Endothelial cell of umbilical vein (primary cell): ENCODE results near the gene DYRK1A. TPM values are rescaled to one million over a fixed set of nuclear protein-coding genes. Genes with fewer than 3 reads are reported as not detected.

ENCODE experiments used
- BruUV-seq: library from RNA; stranded (reverse); fragments of 400-500 nt; replicated peaks from 2 replicates; lab custom pipeline; 2021; lab: Mats Ljungman, UMichigan
- CTCF ChIA-PET: fragments of 300-600, 350-600 bp; sonication (Branson Sonifier 250); formaldehyde crosslinking; loops from one replicate; lab custom pipeline; 2021; ENCODE audit warnings: antibody characterized with exemption, inconsistent platforms; lab: Charles Lee
- POLR2A ChIA-PET: fragments of 300-600, 350-600 bp; sonication (Branson Sonifier 250); formaldehyde crosslinking; loops from one replicate; lab custom pipeline; 2021; ENCODE audit warnings: antibody characterized with exemption, inconsistent platforms; lab: Charles Lee
- DNase-seq: peaks from one replicate; pipeline ENCODE4 v3.0.0-alpha.2; 2011; ENCODE audit warnings: low read depth, low spot score
- FAIRE-seq: peaks from 2 replicates; lab custom pipeline; 2011; peaks lifted over from hg19 to GRCh38; lab: Jason Lieb, UNC
- H2AFZ ChIP-seq: 2 replicates; pipeline ENCODE4 v1.6.0; 2012; ENCODE audit warnings: low read depth, low read length, control low read depth, inconsistent platforms
- H3K27ac ChIP-seq: 2 replicates; pipeline ENCODE4 v1.5.1; 2011; ENCODE audit warnings: low read depth, mild to moderate bottlenecking, control low read depth, low read length, moderate library complexity; ENCODE audit not compliant: insufficient read depth
- H3K27me3 ChIP-seq, 2 experiments: 2 replicates each; pipeline versions ENCODE4 v1.6.0 to v1.6.1; 2011; ENCODE audit warnings: low read length in 2 of 2, mixed read lengths in 1 of 2; ENCODE audit not compliant: control insufficient read depth in 2 of 2, insufficient read depth in 2 of 2
- H3K36me3 ChIP-seq, 2 experiments: 2 replicates in 1 of 2; 3 replicates in 1 of 2; pipeline ENCODE4 v1.5.1; 2011; ENCODE audit warnings: low read length in 2 of 2, mild to moderate bottlenecking in 1 of 2, moderate library complexity in 1 of 2; ENCODE audit not compliant: control insufficient read depth in 2 of 2, insufficient read depth in 2 of 2; ENCODE audit errors: extremely low read depth in 1 of 2
- H3K4me1 ChIP-seq: 3 replicates; pipeline ENCODE4 v1.5.1; 2011; ENCODE audit warnings: mild to moderate bottlenecking, low read length; ENCODE audit not compliant: control insufficient read depth, insufficient read depth; ENCODE audit errors: extremely low read depth
- H3K4me2 ChIP-seq: 2 replicates; pipeline ENCODE4 v1.6.1; 2011; ENCODE audit warnings: low read length, control low read depth, mixed read lengths; ENCODE audit not compliant: insufficient read depth
- H3K4me3 ChIP-seq, 3 experiments: fragments of 200-600 bp in 1 of 3; sonication (generic), shearing (Covaris generic) in 1 of 3; replicated peaks in 1 of 3; 2 replicates each; pipeline ENCODE4 v1.5.1; 2011 to 2016; ENCODE audit warnings: control low read depth in 3 of 3, low read length in 3 of 3, mild to moderate bottlenecking in 2 of 3, inconsistent platforms in 1 of 3, low read depth in 1 of 3, moderate library complexity in 1 of 3; ENCODE audit not compliant: insufficient read depth in 1 of 3
- H3K79me2 ChIP-seq: 2 replicates; pipeline ENCODE4 v1.6.0; 2012; ENCODE audit warnings: low read length, inconsistent platforms; ENCODE audit not compliant: control insufficient read depth, insufficient read depth
- H3K9ac ChIP-seq: replicated peaks from 2 replicates; pipeline ENCODE3; 2011; ENCODE audit warnings: low read length, control low read depth; ENCODE audit not compliant: insufficient read depth; ENCODE audit errors: extremely low read depth
- H3K9me1 ChIP-seq: replicated peaks from 3 replicates; pipeline ENCODE4 v1.6.0; 2011; ENCODE audit warnings: mild to moderate bottlenecking, low read length; ENCODE audit not compliant: control insufficient read depth, insufficient read depth; ENCODE audit errors: extremely low read depth
- H3K9me3 ChIP-seq: replicated peaks from 2 replicates; pipeline ENCODE4 v1.5.1; 2012; ENCODE audit warnings: low read length, inconsistent platforms; ENCODE audit not compliant: control insufficient read depth, insufficient read depth
- H4K20me1 ChIP-seq: replicated peaks from 2 replicates; pipeline ENCODE3; 2011; ENCODE audit warnings: mild to moderate bottlenecking, low read length; ENCODE audit not compliant: control insufficient read depth, insufficient read depth; ENCODE audit errors: extremely low read depth
- EZH2 ChIP-seq: IDR thresholded peaks from 2 replicates; pipeline ENCODE4 v1.6.1; 2012; ENCODE audit warnings: borderline replicate concordance, low read depth, mild to moderate bottlenecking, moderate library complexity, low read length, inconsistent platforms; ENCODE audit not compliant: severe bottlenecking
- FOS ChIP-seq: IDR thresholded peaks from 2 replicates; pipeline ENCODE4 v1.6.1; 2011; ENCODE audit warnings: mild to moderate bottlenecking, low read length, moderate library complexity, borderline replicate concordance; ENCODE audit not compliant: insufficient read depth
- GATA2 ChIP-seq: IDR thresholded peaks from 2 replicates; pipeline ENCODE4 v1.7.0; 2011; ENCODE audit warnings: low read depth, mild to moderate bottlenecking, moderate library complexity, mixed read lengths, low read length; ENCODE audit not compliant: insufficient read length, insufficient read depth
- JUN ChIP-seq: IDR thresholded peaks from 2 replicates; pipeline ENCODE4 v1.6.1; 2011; ENCODE audit warnings: borderline replicate concordance, low read depth; ENCODE audit not compliant: insufficient read length, insufficient read depth
- MYC ChIP-seq: IDR thresholded peaks from one replicate; pipeline ENCODE4 v1.6.1; 2011; ENCODE audit warnings: mild to moderate bottlenecking, low read depth, low read length
- POLR2A ChIP-seq: IDR thresholded peaks from 2 replicates; pipeline ENCODE4 v1.6.1; 2012; ENCODE audit warnings: low read depth, mild to moderate bottlenecking, control low read depth, low read length
- POLR2AphosphoS5 ChIP-seq: IDR thresholded peaks from 2 replicates; pipeline ENCODE4 v1.6.1; 2012; ENCODE audit warnings: low read depth, mild to moderate bottlenecking, control low read depth, low read length, moderate library complexity; ENCODE audit not compliant: insufficient read depth
- dilution Hi-C: fragments of 300-500 bp; cut with MboI; formaldehyde crosslinking; loops from one replicate; pipeline ENCODE4 v1.15.0; 2019; ENCODE audit warnings: low sequenced_read_pairs; ENCODE audit not compliant: extremely low pct_ligation_motif_present
- intact Hi-C: fragments of 100-400 bp; cut with micrococcal nuclease; formaldehyde crosslinking; loops from one replicate; pipeline ENCODE4 v1.10.0; 2022
- polyA plus RNA-seq, 4 experiments: library from polyadenylated mRNA; depleted of rRNA in 3 of 4; stranded (reverse) in 3 of 4; unstranded in 1 of 4; fragments of >200 nt; gene quantifications; 2 replicates each; pipeline versions ENCODE4 v1.2.1 to v1.2.3, GENCODE V29; 2011 to 2012; ENCODE audit warnings: missing spikeins in 1 of 4
- total RNA-seq: library from RNA; stranded (reverse); gene quantifications from 2 replicates; pipeline ENCODE4 v1.2.3, GENCODE V29; 2021
- TF ChIP-seq, protein P1 (sequence below): IDR thresholded peaks from 2 replicates; pipeline ENCODE4 v1.6.1; 2011; ENCODE audit not compliant: insufficient read depth, insufficient read length
- TF ChIP-seq, protein P2 (sequence below), 2 donors: IDR thresholded peaks; 1 replicate in 1 of 2; 2 replicates in 1 of 2; pipeline ENCODE4 v1.5.1; 2011; ENCODE audit warnings: low read length in 2 of 2, mild to moderate bottlenecking in 2 of 2, moderate library complexity in 2 of 2, control low read depth in 1 of 2, inconsistent platforms in 1 of 2, low read depth in 1 of 2; ENCODE audit not compliant: insufficient read depth in 1 of 2; ENCODE audit errors: extremely low read depth in 1 of 2

The DYRK1A gene
- total and polyA plus RNA-seq, 2 donors (not counting 3 experiments of a cell fraction or from before 2014, with no cell fraction given): 51.8 to 53.7 TPM

DNA sequence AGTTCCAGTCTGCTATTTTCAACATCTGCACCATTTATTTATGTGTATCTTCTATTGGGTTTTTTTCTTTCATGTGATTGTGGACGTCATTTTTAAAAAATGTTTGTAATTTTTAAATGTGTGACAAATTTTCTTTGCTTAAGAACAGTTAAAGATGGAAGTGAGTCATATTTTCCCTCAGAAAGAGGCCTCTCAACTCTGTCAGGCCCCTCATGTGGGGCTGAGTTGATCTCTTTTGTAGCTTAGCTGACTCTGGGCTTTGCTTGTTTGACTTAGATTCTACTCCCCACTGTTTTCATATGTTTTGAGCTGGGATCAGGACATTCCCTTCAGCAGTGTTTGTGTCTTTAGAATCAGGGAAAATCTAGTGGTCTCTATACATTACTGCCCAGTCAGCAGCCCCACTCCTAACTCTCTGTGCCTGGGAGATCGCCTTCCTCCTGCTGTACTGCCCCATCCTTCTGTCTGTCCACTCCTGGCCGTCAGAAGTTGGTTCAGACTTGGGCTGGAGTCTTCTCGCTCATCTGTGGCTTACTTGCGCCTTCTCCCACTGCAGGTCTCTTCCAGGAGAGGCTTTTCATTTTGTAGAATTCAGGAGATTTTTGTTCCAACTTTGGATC, 137.4 kb downstream of the DYRK1A start:
- no TSS peak for BruUV-seq
- Histone ChIP-seq H3K9me1 (no peaks in the 10 kb centered on the region), H3K9me3 (no peaks in the 10 kb centered on the region), H3K4me1 (peaks cover 15% of the 10 kb centered on the region), H3K4me2 (peak overlapping the region; percentile 22), H3K27ac (peak overlapping the region; percentile 59), H3K4me3 (no peak overlapping the region), H3K79me2 (peaks cover 25% of the 10 kb centered on the region), H3K9ac (peak overlapping the region; percentile 10), H3K36me3 (peaks cover 16 to 23% of the 10 kb centered on the region in 2 experiments), H2AFZ (no peak overlapping the region), H4K20me1 (no peaks in the 10 kb centered on the region), H3K27me3 (no peaks in the 10 kb centered on the region)
- CTCF ChIA-PET: interaction anchor here (1.3 kb wide), 1 partner anchor 60 kb away, joined by 3 read pairs; no protein-coding TSS in a partner anchor
- POLR2A ChIA-PET: no interaction called here
- intact Hi-C loops: no loop called here
- peak; percentile 75 for TF ChIP-seq JUN
- TF ChIP-seq FOS: peak; percentile 59
- TF ChIP-seq MYC: no peak
- DNase-seq (peak; percentile 72), FAIRE-seq (peak; percentile 57)
- dilution Hi-C loops: no loop called here

DNA sequence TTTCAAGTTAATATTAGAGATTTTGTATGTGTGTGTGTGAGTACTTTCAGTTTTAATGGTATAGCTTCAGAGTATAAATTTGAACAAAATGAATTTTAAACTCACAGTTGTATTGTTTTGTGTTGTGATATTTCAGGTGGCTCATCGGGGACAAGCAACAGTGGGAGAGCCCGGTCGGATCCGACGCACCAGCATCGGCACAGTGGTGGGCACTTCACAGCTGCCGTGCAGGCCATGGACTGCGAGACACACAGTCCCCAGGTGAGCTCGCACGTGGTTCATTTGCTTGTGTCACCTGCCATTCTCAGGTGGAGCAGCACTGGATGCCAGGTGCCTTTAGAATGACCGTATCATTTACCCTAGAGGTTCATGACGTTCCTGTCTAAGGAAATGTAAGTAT, 139.4 kb downstream of the DYRK1A start:
- Histone ChIP-seq H3K27ac (no peak overlapping the region), H3K4me2 (no peak overlapping the region), H3K9me1 (no peaks in the 10 kb centered on the region), H3K4me3 (no peak overlapping the region), H3K79me2 (peaks cover 21% of the 10 kb centered on the region), H3K27me3 (no peaks in the 10 kb centered on the region), H3K36me3 (peaks cover 26 to 33% of the 10 kb centered on the region in 2 experiments), H3K9ac (no peak overlapping the region), H2AFZ (no peak overlapping the region), H4K20me1 (no peaks in the 10 kb centered on the region), H3K4me1 (peaks cover 15% of the 10 kb centered on the region), H3K9me3 (no peaks in the 10 kb centered on the region)
- ChIA-PET POLR2A (no interaction called here), CTCF (interaction anchor here (0.9 to 1.9 kb wide), 2 partner anchors 9 to 58 kb away, joined by 3 to 5 read pairs; no protein-coding TSS in a partner anchor)
- dilution Hi-C loops: no loop called here
- no TSS peak for BruUV-seq
- DNase-seq (no peak), FAIRE-seq (no peak)
- intact Hi-C loops: no loop called here
- TF ChIP-seq, protein P1, sequence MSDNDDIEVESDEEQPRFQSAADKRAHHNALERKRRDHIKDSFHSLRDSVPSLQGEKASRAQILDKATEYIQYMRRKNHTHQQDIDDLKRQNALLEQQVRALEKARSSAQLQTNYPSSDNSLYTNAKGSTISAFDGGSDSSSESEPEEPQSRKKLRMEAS: no peak
- TF ChIP-seq JUN (no peak), POLR2AphosphoS5 (no peak), MYC (no peak), POLR2A (no peak), FOS (no peak), EZH2 (no peak), GATA2 (no peak)
- TF ChIP-seq, protein P2, sequence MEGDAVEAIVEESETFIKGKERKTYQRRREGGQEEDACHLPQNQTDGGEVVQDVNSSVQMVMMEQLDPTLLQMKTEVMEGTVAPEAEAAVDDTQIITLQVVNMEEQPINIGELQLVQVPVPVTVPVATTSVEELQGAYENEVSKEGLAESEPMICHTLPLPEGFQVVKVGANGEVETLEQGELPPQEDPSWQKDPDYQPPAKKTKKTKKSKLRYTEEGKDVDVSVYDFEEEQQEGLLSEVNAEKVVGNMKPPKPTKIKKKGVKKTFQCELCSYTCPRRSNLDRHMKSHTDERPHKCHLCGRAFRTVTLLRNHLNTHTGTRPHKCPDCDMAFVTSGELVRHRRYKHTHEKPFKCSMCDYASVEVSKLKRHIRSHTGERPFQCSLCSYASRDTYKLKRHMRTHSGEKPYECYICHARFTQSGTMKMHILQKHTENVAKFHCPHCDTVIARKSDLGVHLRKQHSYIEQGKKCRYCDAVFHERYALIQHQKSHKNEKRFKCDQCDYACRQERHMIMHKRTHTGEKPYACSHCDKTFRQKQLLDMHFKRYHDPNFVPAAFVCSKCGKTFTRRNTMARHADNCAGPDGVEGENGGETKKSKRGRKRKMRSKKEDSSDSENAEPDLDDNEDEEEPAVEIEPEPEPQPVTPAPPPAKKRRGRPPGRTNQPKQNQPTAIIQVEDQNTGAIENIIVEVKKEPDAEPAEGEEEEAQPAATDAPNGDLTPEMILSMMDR (IDR thresholded peaks at IDR 0.05; ENCODE audit: extremely low read depth in 1 of 2, insufficient read depth in 1 of 2, low read depth in 1 of 2, low read length in 2 of 2): no peak
